ENCODE results near the gene GFRA4.

- no peak for TF ChIP-seq POLR2AphosphoS5 (IDR thresholded peaks at IDR 0.05; ENCODE audit: borderline replicate concordance, low read depth, low read length)
- no peak for TF ChIP-seq EZH2 (IDR thresholded peaks at IDR 0.05)
Measured at GRCh38 chr20:3671986-3672546, 8.9 kb upstream of the GFRA4 start.

Data from SK-N-MC (cell line).